DMS114 treated with DMSO at 0.1 percent for 48 hours (cell line): ENCODE data around the gene ANKS1A.

Experiments
- DNase-seq: peaks from one replicate; lab custom pipeline; 2025; ENCODE audit not compliant: unreplicated experiment; lab: John Stamatoyannopoulos, UW

Gene ANKS1A

GRCh38 chr6:35036059-35036827 is 147.2 kb downstream of the ANKS1A start:
- DNase-seq = no peak

GRCh38 chr6:35036828-35037663 is 148.0 kb downstream of the ANKS1A start:
- DNase-seq = no peak

GRCh38 chr6:35037664-35038038 is 148.6 kb downstream of the ANKS1A start:
- DNase-seq = no peak

GRCh38 chr6:35038076-35038475 is 149.0 kb downstream of the ANKS1A start:
- no peak for DNase-seq

- DNase-seq = no peak
Observed at GRCh38 chr6:35040398-35040797, 151.3 kb downstream of the ANKS1A start.

GRCh38 chr6:35041086-35041861 is 152.2 kb downstream of the ANKS1A start:
- no peak for DNase-seq

GRCh38 chr6:35042031-35042815 is 153.2 kb downstream of the ANKS1A start:
- no peak for DNase-seq

GRCh38 chr6:35043381-35044130 is 154.5 kb downstream of the ANKS1A start:
- DNase-seq = no peak

- no peak for DNase-seq
Observed at GRCh38 chr6:35044145-35044745, 155.2 kb downstream of the ANKS1A start.

- DNase-seq = no peak
Observed at GRCh38 chr6:35044761-35045421, 155.8 kb downstream of the ANKS1A start.

GRCh38 chr6:35046103-35046502 is 157.0 kb downstream of the ANKS1A start:
- DNase-seq = no peak

- DNase-seq = no peak
Observed at GRCh38 chr6:35046862-35047261, 157.8 kb downstream of the ANKS1A start.

GRCh38 chr6:35047265-35048011 is 158.4 kb downstream of the ANKS1A start:
- no peak for DNase-seq

- no peak for DNase-seq
Observed at GRCh38 chr6:35048031-35048613, 159.1 kb downstream of the ANKS1A start.

GRCh38 chr6:35048631-35049083 is 159.6 kb downstream of the ANKS1A start:
- no peak for DNase-seq

GRCh38 chr6:35049156-35049735 is 160.2 kb downstream of the ANKS1A start:
- no peak for DNase-seq

- no peak for DNase-seq
Observed at GRCh38 chr6:35049900-35050756, 161.1 kb downstream of the ANKS1A start.
